ENCODE measurements around the gene PRKCB. TPM values are rescaled to one million over a fixed set of nuclear protein-coding genes. Genes with fewer than 3 reads are reported as not detected.

The PRKCB gene
- total RNA-seq, 6 donors from 2014 or later, result 9.6 to 28.0 (median 13.9) TPM

- H3K9me3 ChIP-seq, result no peaks in the 10 kb centered on the region
- no peak overlapping the region for H3K27ac ChIP-seq
- ATAC-seq (ENCODE audit: low FRiP score in 2 of 2) (no peak), DNase-seq (no peak)
- no peaks in the 10 kb centered on the region for H3K4me1 ChIP-seq
- TF ChIP-seq CTCF (IDR thresholded peaks at IDR 0.05) (no peak), POLR2A (IDR thresholded peaks at IDR 0.05) (no peak), POLR2AphosphoS5 (IDR thresholded peaks at IDR 0.05) (no peak), EP300 (IDR thresholded peaks at IDR 0.05) (no peak)
- no peaks in the 10 kb centered on the region for H3K36me3 ChIP-seq
- H3K4me3 ChIP-seq, result no peak overlapping the region
- H3K27me3 ChIP-seq, result no peaks in the 10 kb centered on the region
Observed at GRCh38 chr16:23998771-23999170, 163.0 kb downstream of the PRKCB start.

GRCh38 chr16:23999663-24000062 is 163.9 kb downstream of the PRKCB start:
- no peaks in the 10 kb centered on the region for H3K36me3 ChIP-seq
- 62 to 74% methylated on average over 4 of the region's 4 CpGs for WGBS, 2 donors
- DNase-seq, result no peak
- H3K27me3 ChIP-seq, result no peaks in the 10 kb centered on the region
- H3K27ac ChIP-seq, result no peak overlapping the region
- ATAC-seq (ENCODE audit: low FRiP score in 2 of 2), result no peak
- TF ChIP-seq POLR2A (IDR thresholded peaks at IDR 0.05) (no peak), CTCF (IDR thresholded peaks at IDR 0.05) (no peak)
- H3K4me3 ChIP-seq, result no peak overlapping the region
- H3K4me1 ChIP-seq, result no peaks in the 10 kb centered on the region
- H3K9me3 ChIP-seq, result no peaks in the 10 kb centered on the region

- ATAC-seq (ENCODE audit: low FRiP score in 2 of 2) (no peak), DNase-seq (no peak)
- Histone ChIP-seq H3K4me3 (no peak overlapping the region), H3K27ac (no peak overlapping the region), H3K27me3 (no peaks in the 10 kb centered on the region), H3K36me3 (no peaks in the 10 kb centered on the region), H3K4me1 (no peaks in the 10 kb centered on the region), H3K9me3 (no peaks in the 10 kb centered on the region)
- 90 to 93% methylated on average over 1 of the region's 1 CpG for WGBS, 2 donors
- TF ChIP-seq POLR2AphosphoS5 (IDR thresholded peaks at IDR 0.05) (no peak), POLR2A (IDR thresholded peaks at IDR 0.05) (no peak), EP300 (IDR thresholded peaks at IDR 0.05) (no peak), CTCF (IDR thresholded peaks at IDR 0.05) (no peak)
Observed at GRCh38 chr16:24001710-24002109, 165.9 kb downstream of the PRKCB start.

- H3K36me3 ChIP-seq, result no peaks in the 10 kb centered on the region
- H3K27ac ChIP-seq, result no peak overlapping the region
- no peak overlapping the region for H3K4me3 ChIP-seq
- no peak for ATAC-seq (ENCODE audit: low FRiP score in 2 of 2)
- TF ChIP-seq POLR2AphosphoS5 (IDR thresholded peaks at IDR 0.05), result no peak
- TF ChIP-seq EP300 (IDR thresholded peaks at IDR 0.05), result no peak
- no peak for TF ChIP-seq CTCF (IDR thresholded peaks at IDR 0.05)
- no peak for TF ChIP-seq POLR2A (IDR thresholded peaks at IDR 0.05)
- H3K27me3 ChIP-seq, result no peaks in the 10 kb centered on the region
- 83 to 91% methylated on average over 4 of the region's 4 CpGs for WGBS, 2 donors
- H3K9me3 ChIP-seq, result no peaks in the 10 kb centered on the region
- no peak for DNase-seq
- H3K4me1 ChIP-seq, result no peaks in the 10 kb centered on the region
Observed at GRCh38 chr16:24002619-24003018, 166.8 kb downstream of the PRKCB start.

GRCh38 chr16:24005577-24005976 is 169.8 kb downstream of the PRKCB start:
- no peak for ATAC-seq (ENCODE audit: low FRiP score in 2 of 2)

More at GRCh38 chr16:24005577-24005976, 169.8 kb downstream of the PRKCB start:
- WGBS, 2 donors, result 63 to 69% methylated on average over 6 of the region's 6 CpGs
- Histone ChIP-seq H3K4me1 (peaks cover 0 to 4% (median 0%) of the 10 kb centered on the region in 4 donors), H3K9me3 (no peaks in the 10 kb centered on the region), H3K27ac (no peak overlapping the region), H3K27me3 (no peaks in the 10 kb centered on the region), H3K4me3 (no peak overlapping the region), H3K36me3 (no peaks in the 10 kb centered on the region)
- TF ChIP-seq EP300 (IDR thresholded peaks at IDR 0.05) (no peak), CTCF (IDR thresholded peaks at IDR 0.05) (no peak), POLR2AphosphoS5 (IDR thresholded peaks at IDR 0.05) (no peak), POLR2A (IDR thresholded peaks at IDR 0.05) (no peak)
- DNase-seq, result no peak

All from upper lobe of left lung (tissue), 6 donors.